ENCODE data around the gene TCAF1.

TCAF1 gene

GRCh38 chr7:143846692-143847091 lies 55.3 kb downstream of the TCAF1 start:
- TF ChIP-seq EP300 (IDR thresholded peaks at IDR 0.05; ENCODE audit: borderline replicate concordance) (no peak), REST (IDR thresholded peaks at IDR 0.05; ENCODE audit: low read depth) (no peak), TAF1 (IDR thresholded peaks at IDR 0.05; ENCODE audit: low read depth) (no peak), CREB1 (IDR thresholded peaks at IDR 0.05; ENCODE audit: low read depth) (no peak), ZBTB7A (IDR thresholded peaks at IDR 0.05; ENCODE audit: low read depth) (no peak), EGR1 (IDR thresholded peaks at IDR 0.05) (no peak), TCF12 (IDR thresholded peaks at IDR 0.05; ENCODE audit: low read depth) (no peak), FOXM1 (IDR thresholded peaks at IDR 0.05; ENCODE audit: borderline replicate concordance, low read depth) (no peak), CEBPB (IDR thresholded peaks at IDR 0.05) (no peak), USF1 (IDR thresholded peaks at IDR 0.05) (no peak), YY1 (IDR thresholded peaks at IDR 0.05; ENCODE audit: low read depth) (no peak), RAD21 (IDR thresholded peaks at IDR 0.05; ENCODE audit: low read depth) (no peak), TEAD4 (IDR thresholded peaks at IDR 0.05) (no peak), NFIC (IDR thresholded peaks at IDR 0.05) (no peak)
- TF ChIP-seq, protein P1, sequence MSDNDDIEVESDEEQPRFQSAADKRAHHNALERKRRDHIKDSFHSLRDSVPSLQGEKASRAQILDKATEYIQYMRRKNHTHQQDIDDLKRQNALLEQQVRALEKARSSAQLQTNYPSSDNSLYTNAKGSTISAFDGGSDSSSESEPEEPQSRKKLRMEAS (IDR thresholded peaks at IDR 0.05) = no peak

GRCh38 chr7:143837223-143837622 lies 64.8 kb downstream of the TCAF1 start:
- peak; percentile 29; the same call in 1 of the 2 replicates for TF ChIP-seq RAD21 (IDR thresholded peaks at IDR 0.05; ENCODE audit: low read depth)

Measured in Ishikawa (cell line).